Esophagus squamous epithelium (tissue), 4 donors: ENCODE results near the gene SYT6.

Source experiments
- POLR2A ChIP-seq, 4 donors: fragments of 450-650 bp; IDR thresholded peaks; one replicate each; pipeline ENCODE4 v1.6.1; 2017; ENCODE audit warnings: antibody characterized with exemption in 4 of 4, mild to moderate bottlenecking in 4 of 4, moderate library complexity in 3 of 4
- TF ChIP-seq, protein P1 (sequence below), 6 experiments: fragments of 450-650 bp in 4 of 6; fragments of 200-600 bp in 2 of 6; sonication (generic) in 2 of 6; IDR thresholded peaks; one replicate each; pipeline ENCODE4 v1.5.1; 2016 to 2019; ENCODE audit warnings: antibody characterized with exemption in 6 of 6, mild to moderate bottlenecking in 4 of 6, moderate library complexity in 4 of 6

DNA sequence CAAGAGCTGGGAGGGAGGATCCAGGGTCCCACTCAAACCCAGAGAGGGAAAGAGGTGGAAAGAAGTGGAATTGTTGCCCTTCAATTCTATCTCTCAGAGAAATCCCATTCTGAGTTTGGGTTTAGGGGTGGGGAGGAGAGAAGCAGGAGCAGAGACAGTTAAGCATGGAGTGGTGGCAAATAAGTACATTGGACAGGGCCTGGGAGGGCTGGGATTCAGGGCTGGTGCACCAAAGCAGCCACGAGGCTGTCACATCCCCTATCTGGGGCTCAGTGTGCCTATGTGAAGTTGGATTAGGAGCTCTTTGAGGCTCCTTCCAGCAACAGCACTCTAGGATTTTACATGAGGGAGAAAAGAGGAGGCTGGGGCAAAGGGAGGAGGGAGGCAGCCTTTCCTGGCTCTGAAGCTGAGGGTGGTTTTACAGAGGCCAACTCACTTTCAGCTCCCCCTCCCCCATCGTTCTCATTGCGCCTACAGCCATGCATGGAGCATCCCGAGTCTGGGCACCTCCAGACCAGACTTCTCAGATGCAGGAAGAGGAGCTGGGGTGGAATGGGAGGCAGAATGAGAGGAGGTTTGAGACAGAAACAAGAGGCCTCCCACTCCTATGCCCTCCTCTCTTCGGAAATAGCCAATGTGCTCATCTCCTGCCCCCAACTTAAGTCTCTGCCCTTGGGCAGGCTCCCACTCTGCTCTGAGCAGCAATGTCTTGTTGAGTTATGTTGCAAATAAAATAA lies 3.0 kb upstream of the SYT6 start:
- TF ChIP-seq, protein P1, sequence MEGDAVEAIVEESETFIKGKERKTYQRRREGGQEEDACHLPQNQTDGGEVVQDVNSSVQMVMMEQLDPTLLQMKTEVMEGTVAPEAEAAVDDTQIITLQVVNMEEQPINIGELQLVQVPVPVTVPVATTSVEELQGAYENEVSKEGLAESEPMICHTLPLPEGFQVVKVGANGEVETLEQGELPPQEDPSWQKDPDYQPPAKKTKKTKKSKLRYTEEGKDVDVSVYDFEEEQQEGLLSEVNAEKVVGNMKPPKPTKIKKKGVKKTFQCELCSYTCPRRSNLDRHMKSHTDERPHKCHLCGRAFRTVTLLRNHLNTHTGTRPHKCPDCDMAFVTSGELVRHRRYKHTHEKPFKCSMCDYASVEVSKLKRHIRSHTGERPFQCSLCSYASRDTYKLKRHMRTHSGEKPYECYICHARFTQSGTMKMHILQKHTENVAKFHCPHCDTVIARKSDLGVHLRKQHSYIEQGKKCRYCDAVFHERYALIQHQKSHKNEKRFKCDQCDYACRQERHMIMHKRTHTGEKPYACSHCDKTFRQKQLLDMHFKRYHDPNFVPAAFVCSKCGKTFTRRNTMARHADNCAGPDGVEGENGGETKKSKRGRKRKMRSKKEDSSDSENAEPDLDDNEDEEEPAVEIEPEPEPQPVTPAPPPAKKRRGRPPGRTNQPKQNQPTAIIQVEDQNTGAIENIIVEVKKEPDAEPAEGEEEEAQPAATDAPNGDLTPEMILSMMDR (IDR thresholded peaks at IDR 0.05) = no peak
- TF ChIP-seq POLR2A (IDR thresholded peaks at IDR 0.05) = no peak
